Fibroblast of lung (primary cell): ENCODE results near the gene PRRT2.

Experiments
- EZH2 ChIP-seq: IDR thresholded peaks from 2 replicates; pipeline ENCODE4 v1.5.1; 2012; ENCODE audit warnings: low read length, control low read depth, mild to moderate bottlenecking; ENCODE audit errors: missing control alignments
- TF ChIP-seq, protein P1 (sequence below), 2 donors: IDR thresholded peaks in 1 of 2; conservative IDR thresholded peaks in 1 of 2; 1 replicate in 1 of 2; 2 replicates in 1 of 2; pipeline ENCODE4 v1.5.1; 2011 to 2012; ENCODE audit warnings: low read length in 2 of 2, control low read depth in 1 of 2, inconsistent platforms in 1 of 2, low read depth in 1 of 2, mild to moderate bottlenecking in 1 of 2

DNA sequence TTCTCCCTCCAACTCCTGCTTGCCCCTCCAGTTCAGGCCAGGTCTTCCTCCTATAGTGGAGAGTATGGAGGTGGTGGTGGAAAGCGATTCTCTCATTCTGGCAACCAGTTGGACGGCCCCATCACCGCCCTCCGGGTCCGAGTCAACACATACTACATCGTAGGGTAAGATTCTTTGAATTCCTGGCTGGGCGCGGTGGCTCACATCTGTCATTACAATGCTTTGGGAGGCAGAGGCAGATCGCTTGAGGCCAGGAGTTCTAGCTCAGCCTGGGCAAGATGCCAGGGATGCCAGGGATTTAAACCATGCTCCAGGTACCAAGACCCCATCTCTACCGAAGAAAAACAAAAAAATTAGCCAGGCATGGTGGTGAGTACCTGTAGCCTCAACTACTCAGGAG lies 32.5 kb upstream of the PRRT2 start:
- TF ChIP-seq, protein P1, sequence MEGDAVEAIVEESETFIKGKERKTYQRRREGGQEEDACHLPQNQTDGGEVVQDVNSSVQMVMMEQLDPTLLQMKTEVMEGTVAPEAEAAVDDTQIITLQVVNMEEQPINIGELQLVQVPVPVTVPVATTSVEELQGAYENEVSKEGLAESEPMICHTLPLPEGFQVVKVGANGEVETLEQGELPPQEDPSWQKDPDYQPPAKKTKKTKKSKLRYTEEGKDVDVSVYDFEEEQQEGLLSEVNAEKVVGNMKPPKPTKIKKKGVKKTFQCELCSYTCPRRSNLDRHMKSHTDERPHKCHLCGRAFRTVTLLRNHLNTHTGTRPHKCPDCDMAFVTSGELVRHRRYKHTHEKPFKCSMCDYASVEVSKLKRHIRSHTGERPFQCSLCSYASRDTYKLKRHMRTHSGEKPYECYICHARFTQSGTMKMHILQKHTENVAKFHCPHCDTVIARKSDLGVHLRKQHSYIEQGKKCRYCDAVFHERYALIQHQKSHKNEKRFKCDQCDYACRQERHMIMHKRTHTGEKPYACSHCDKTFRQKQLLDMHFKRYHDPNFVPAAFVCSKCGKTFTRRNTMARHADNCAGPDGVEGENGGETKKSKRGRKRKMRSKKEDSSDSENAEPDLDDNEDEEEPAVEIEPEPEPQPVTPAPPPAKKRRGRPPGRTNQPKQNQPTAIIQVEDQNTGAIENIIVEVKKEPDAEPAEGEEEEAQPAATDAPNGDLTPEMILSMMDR (conservative IDR thresholded peaks at IDR 0.05 in 1 of 2, IDR thresholded peaks at IDR 0.05 in 1 of 2; ENCODE audit: low read depth in 1 of 2, low read length in 2 of 2): no peak
- TF ChIP-seq EZH2: no peak
